Measurements from ENCODE around the gene TFAP2A. TPM values are rescaled to one million over a fixed set of nuclear protein-coding genes. Genes with fewer than 3 reads are reported as not detected.
A peak's percentile ranks its signal among the peaks of the same experiment; 100 is the strongest.

Gene TFAP2A
- total RNA-seq, 1 experiment from 2014 or later = 0.42 TPM

GRCh38 chr6:10415617-10416480 lies 975 bp upstream of the TFAP2A start (continued):
- TF ChIP-seq ZNF532 (CRISPR knock-in tag; IDR thresholded peaks at IDR 0.05; ENCODE audit: borderline replicate concordance) (no peak), ZNF671 (CRISPR knock-in tag; IDR thresholded peaks at IDR 0.05) (no peak), USF2 (CRISPR knock-in tag; IDR thresholded peaks at IDR 0.05) (no peak), ZNF317 (CRISPR knock-in tag; IDR thresholded peaks at IDR 0.05; ENCODE audit: borderline replicate concordance, low read depth) (no peak), ATF2 (CRISPR knock-in tag; IDR thresholded peaks at IDR 0.05; ENCODE audit: borderline replicate concordance, low read depth) (no peak), OVOL2 (CRISPR knock-in tag; IDR thresholded peaks at IDR 0.05; ENCODE audit: borderline replicate concordance) (no peak), ESRRA (CRISPR knock-in tag; IDR thresholded peaks at IDR 0.05; ENCODE audit: borderline replicate concordance) (no peak)

- Mint-ChIP-seq H3K4me3 (peak overlapping the region; percentile 73), H3K36me3 (no peaks in the 10 kb centered on the region), H3K4me1 (peaks cover 83% of the 10 kb centered on the region), H3K27ac (no peak overlapping the region), H3K27me3 (ENCODE audit: low read depth) (peaks cover 95% of the 10 kb centered on the region), H3K9me3 (no peaks in the 10 kb centered on the region)
- ChIA-PET POLR2A (interaction anchor here (0.6 to 1.7 kb wide), 5 partner anchors 9 to 33 kb away, joined by 3 to 4 read pairs (median 3); no protein-coding TSS in a partner anchor), CTCF (interaction anchor here (0.7 to 5.8 kb wide), 16 partner anchors 9 to 384 kb away, joined by 3 to 54 read pairs (median 7); no protein-coding TSS in a partner anchor)
- ATAC-seq (no peak), DNase-seq (ENCODE audit: low spot score) (peak; percentile 46)
- TF ChIP-seq ZNF512 (CRISPR knock-in tag; IDR thresholded peaks at IDR 0.05; ENCODE audit: borderline replicate concordance) (0 out of 2 replicates have a peak, but pooled peaks have one; percentile 29), NR3C1 (CRISPR knock-in tag; conservative IDR thresholded peaks at IDR 0.05; ENCODE audit: low read depth) (no peak)
Measured at GRCh38 chr6:10413850-10414738, 780 bp downstream of the TFAP2A start.

GRCh38 chr6:10413262-10413849 lies 1.5 kb downstream of the TFAP2A start:
- no peaks in the 10 kb centered on the region for H3K36me3 Mint-ChIP-seq
- H3K27ac Mint-ChIP-seq = no peak overlapping the region
- DNase-seq (ENCODE audit: low spot score) = no peak
- CTCF ChIA-PET = interaction anchor here (0.6 to 5.8 kb wide), 7 partner anchors 10 to 32 kb away, joined by 3 to 54 read pairs (median 6); no protein-coding TSS in a partner anchor
- peaks cover 85% of the 10 kb centered on the region for H3K4me1 Mint-ChIP-seq
- H3K27me3 Mint-ChIP-seq (ENCODE audit: low read depth) = peaks cover 95% of the 10 kb centered on the region
- H3K9me3 Mint-ChIP-seq = no peaks in the 10 kb centered on the region
- no peak for ATAC-seq
- peak overlapping the region; percentile 73 for H3K4me3 Mint-ChIP-seq
- POLR2A ChIA-PET = interaction anchor here (0.9 to 1.7 kb wide), 2 partner anchors 9 to 32 kb away, joined by 3 to 4 read pairs; no protein-coding TSS in a partner anchor
- no peak for TF ChIP-seq CREB1 (CRISPR knock-in tag; IDR thresholded peaks at IDR 0.05)
- TF ChIP-seq NFATC4 (CRISPR knock-in tag; IDR thresholded peaks at IDR 0.05) = no peak
- no peak for TF ChIP-seq ATF2 (CRISPR knock-in tag; IDR thresholded peaks at IDR 0.05; ENCODE audit: borderline replicate concordance, low read depth)
- TF ChIP-seq IRF2 (CRISPR knock-in tag; IDR thresholded peaks at IDR 0.05; ENCODE audit: borderline replicate concordance, low read depth) = no peak
- no peak for TF ChIP-seq PREB (CRISPR knock-in tag; IDR thresholded peaks at IDR 0.05; ENCODE audit: borderline replicate concordance)
- no peak for TF ChIP-seq TEAD1 (CRISPR knock-in tag; IDR thresholded peaks at IDR 0.05)
- no peak for TF ChIP-seq NR1H2 (CRISPR knock-in tag; IDR thresholded peaks at IDR 0.05)
- no peak for TF ChIP-seq OVOL2 (CRISPR knock-in tag; IDR thresholded peaks at IDR 0.05; ENCODE audit: borderline replicate concordance)

Data from WTC11 (cell line).